ENCODE results near the gene ABAT.

The ABAT gene

GRCh38 chr16:8818504-8819270 is 144.3 kb downstream of the ABAT start:
- no peak for DNase-seq (ENCODE audit: extremely low spot score)
- ChIA-PET POLR2A (no interaction called here), CTCF (no interaction called here)
- no peak for TF ChIP-seq ARNT (IDR thresholded peaks at IDR 0.05)
- TF ChIP-seq HDGF (IDR thresholded peaks at IDR 0.05; ENCODE audit: borderline replicate concordance), result no peak
- TF ChIP-seq, protein P1, sequence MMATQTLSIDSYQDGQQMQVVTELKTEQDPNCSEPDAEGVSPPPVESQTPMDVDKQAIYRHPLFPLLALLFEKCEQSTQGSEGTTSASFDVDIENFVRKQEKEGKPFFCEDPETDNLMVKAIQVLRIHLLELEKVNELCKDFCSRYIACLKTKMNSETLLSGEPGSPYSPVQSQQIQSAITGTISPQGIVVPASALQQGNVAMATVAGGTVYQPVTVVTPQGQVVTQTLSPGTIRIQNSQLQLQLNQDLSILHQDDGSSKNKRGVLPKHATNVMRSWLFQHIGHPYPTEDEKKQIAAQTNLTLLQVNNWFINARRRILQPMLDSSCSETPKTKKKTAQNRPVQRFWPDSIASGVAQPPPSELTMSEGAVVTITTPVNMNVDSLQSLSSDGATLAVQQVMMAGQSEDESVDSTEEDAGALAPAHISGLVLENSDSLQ (IDR thresholded peaks at IDR 0.05), result no peak
- no peak for TF ChIP-seq CTBP1 (IDR thresholded peaks at IDR 0.05; ENCODE audit: borderline replicate concordance)
- TF ChIP-seq ELF4 (IDR thresholded peaks at IDR 0.05), result no peak

GRCh38 chr16:8819411-8820034 is 145.1 kb downstream of the ABAT start:
- POLR2A ChIA-PET, result no interaction called here

GRCh38 chr16:8822403-8822802 is 148.0 kb downstream of the ABAT start:
- ChIA-PET POLR2A (interaction anchor here (1.1 kb wide), 1 partner anchor 46 kb away, joined by 3 read pairs; the partner anchor contains the start of gene CARHSP1), CTCF (interaction anchor here (0.8 kb wide), 1 partner anchor 58 kb away, joined by 3 read pairs; no protein-coding TSS in a partner anchor)
- no peak for TF ChIP-seq FOXK2 (IDR thresholded peaks at IDR 0.05)
- TF ChIP-seq NFRKB (IDR thresholded peaks at IDR 0.05), result no peak
- TF ChIP-seq FOXM1 (IDR thresholded peaks at IDR 0.05; ENCODE audit: borderline replicate concordance), result no peak
- no peak for TF ChIP-seq HDGF (IDR thresholded peaks at IDR 0.05; ENCODE audit: borderline replicate concordance)
- TF ChIP-seq L3MBTL2 (conservative IDR thresholded peaks at IDR 0.05), result no peak
- TF ChIP-seq SP1 (IDR thresholded peaks at IDR 0.05), result no peak
- no peak for TF ChIP-seq ZNF384 (IDR thresholded peaks at IDR 0.05)
- TF ChIP-seq FOXA1 (IDR thresholded peaks at IDR 0.05), result no peak
- TF ChIP-seq ARNT (IDR thresholded peaks at IDR 0.05), result no peak
- no peak for DNase-seq (ENCODE audit: extremely low spot score)

More at GRCh38 chr16:8819411-8820034, 145.1 kb downstream of the ABAT start:
- DNase-seq (ENCODE audit: extremely low spot score), result no peak
- TF ChIP-seq SP1 (IDR thresholded peaks at IDR 0.05) (no peak), NFRKB (IDR thresholded peaks at IDR 0.05) (no peak)
- CTCF ChIA-PET, result no interaction called here

DNA sequence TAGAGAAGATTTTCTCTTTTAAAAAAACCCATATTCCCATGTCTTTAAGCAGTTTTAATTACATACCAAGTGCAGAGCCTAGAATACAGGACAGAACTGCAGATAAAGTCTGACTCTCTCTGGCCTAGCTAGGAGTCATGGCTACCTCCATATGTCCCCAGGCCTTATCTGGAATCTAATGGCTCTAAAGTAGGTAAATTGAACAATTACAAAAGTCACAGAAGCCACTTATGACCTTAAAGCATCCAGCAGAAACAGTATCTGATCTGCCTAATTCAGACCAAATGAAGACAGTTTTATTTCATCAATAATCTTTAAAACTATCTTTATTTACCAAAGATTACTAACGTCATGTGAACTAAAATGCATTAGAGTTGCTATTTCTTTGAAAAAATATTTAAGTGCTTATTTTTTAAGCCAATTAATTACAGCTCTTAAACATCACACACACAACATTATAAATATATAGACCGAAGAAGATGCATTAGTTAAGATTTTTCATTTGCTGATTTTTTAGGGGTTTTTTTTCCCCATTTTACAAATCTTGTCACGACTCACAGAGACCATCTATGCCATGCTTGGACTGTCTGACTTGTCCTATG is 152.0 kb downstream of the ABAT start:
- no peak for DNase-seq (ENCODE audit: extremely low spot score)
- no peak for TF ChIP-seq BHLHE40 (IDR thresholded peaks at IDR 0.05; ENCODE audit: borderline replicate concordance)
- TF ChIP-seq SUZ12 (IDR thresholded peaks at IDR 0.05), result no peak
- no peak for TF ChIP-seq L3MBTL2 (conservative IDR thresholded peaks at IDR 0.05)
- no peak for TF ChIP-seq ELF4 (IDR thresholded peaks at IDR 0.05)
- no peak for TF ChIP-seq HDGF (IDR thresholded peaks at IDR 0.05; ENCODE audit: borderline replicate concordance)
- TF ChIP-seq, protein P1 (IDR thresholded peaks at IDR 0.05), result no peak
- TF ChIP-seq ZNF384 (IDR thresholded peaks at IDR 0.05), result no peak
- no peak for TF ChIP-seq FOXM1 (IDR thresholded peaks at IDR 0.05; ENCODE audit: borderline replicate concordance)
- TF ChIP-seq ARNT (IDR thresholded peaks at IDR 0.05), result no peak
- no peak for TF ChIP-seq FOXK2 (IDR thresholded peaks at IDR 0.05)
- no peak for TF ChIP-seq SP1 (IDR thresholded peaks at IDR 0.05)
- no peak for TF ChIP-seq CTBP1 (IDR thresholded peaks at IDR 0.05; ENCODE audit: borderline replicate concordance)
- no peak for TF ChIP-seq NFRKB (IDR thresholded peaks at IDR 0.05)
- TF ChIP-seq LEF1 (IDR thresholded peaks at IDR 0.05; ENCODE audit: borderline replicate concordance), result no peak
- no peak for TF ChIP-seq TARDBP (IDR thresholded peaks at IDR 0.05)
- no peak for TF ChIP-seq FOXA1 (IDR thresholded peaks at IDR 0.05)
- ChIA-PET POLR2A (no interaction called here), CTCF (no interaction called here)

DNA sequence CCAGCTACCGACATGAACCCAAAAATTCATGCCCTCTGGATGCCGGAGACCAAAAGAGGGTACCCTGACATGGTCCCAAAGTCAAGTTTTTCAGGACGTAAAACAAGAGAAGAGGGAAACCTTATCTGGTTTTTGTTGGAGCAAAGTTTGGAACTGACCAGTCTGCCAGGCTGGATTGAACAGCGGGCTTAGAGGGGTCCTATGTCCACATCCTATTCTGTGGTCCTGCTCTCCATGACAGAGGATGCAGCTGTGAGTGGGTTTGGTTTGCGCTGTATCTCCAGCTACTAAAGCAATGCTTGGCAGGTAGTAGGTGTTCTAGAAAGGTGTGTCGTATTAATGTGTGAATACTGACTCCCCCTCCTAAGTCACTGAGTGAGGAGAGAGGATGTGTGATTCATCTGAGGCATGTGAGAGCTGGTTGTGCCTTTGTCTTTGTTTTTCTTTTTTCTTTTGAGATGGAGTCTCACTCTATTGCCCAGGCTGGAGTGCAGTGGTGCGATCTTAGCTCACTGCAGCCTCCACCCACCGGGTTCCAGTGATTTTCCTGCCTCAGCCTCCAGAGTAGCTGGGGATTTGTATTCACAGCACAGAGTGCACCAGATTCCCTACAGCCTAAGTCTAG is 154.2 kb downstream of the ABAT start:
- DNase-seq (ENCODE audit: extremely low spot score), result no peak
- TF ChIP-seq NFRKB (IDR thresholded peaks at IDR 0.05) (no peak), L3MBTL2 (conservative IDR thresholded peaks at IDR 0.05) (no peak), ZNF384 (IDR thresholded peaks at IDR 0.05) (no peak), FOXM1 (IDR thresholded peaks at IDR 0.05; ENCODE audit: borderline replicate concordance) (no peak), ELF4 (IDR thresholded peaks at IDR 0.05) (no peak), SP1 (IDR thresholded peaks at IDR 0.05) (no peak), TARDBP (IDR thresholded peaks at IDR 0.05) (no peak), FOXA1 (IDR thresholded peaks at IDR 0.05) (no peak), LEF1 (IDR thresholded peaks at IDR 0.05; ENCODE audit: borderline replicate concordance) (no peak)
- ChIA-PET POLR2A (no interaction called here), CTCF (no interaction called here)

- DNase-seq (ENCODE audit: extremely low spot score), result no peak
- ChIA-PET POLR2A (no interaction called here), CTCF (no interaction called here)
- TF ChIP-seq FOXK2 (IDR thresholded peaks at IDR 0.05) (no peak), CTBP1 (IDR thresholded peaks at IDR 0.05; ENCODE audit: borderline replicate concordance) (no peak), SUZ12 (IDR thresholded peaks at IDR 0.05) (no peak), ZNF384 (IDR thresholded peaks at IDR 0.05) (no peak), ELF4 (IDR thresholded peaks at IDR 0.05) (no peak), L3MBTL2 (conservative IDR thresholded peaks at IDR 0.05) (no peak), HDGF (IDR thresholded peaks at IDR 0.05; ENCODE audit: borderline replicate concordance) (no peak), BHLHE40 (IDR thresholded peaks at IDR 0.05; ENCODE audit: borderline replicate concordance) (no peak), ARNT (IDR thresholded peaks at IDR 0.05) (no peak), FOXA1 (IDR thresholded peaks at IDR 0.05) (no peak)
Observed at GRCh38 chr16:8831450-8831849, 157.0 kb downstream of the ABAT start.

Measured in HEK293T (cell line).